HUES64 (cell line): ENCODE data around the gene TMEM209.

ENCODE experiments used
- H3K27ac ChIP-seq: 2 replicates; pipeline ENCODE4 v1.7.0; 2013; ENCODE audit warnings: low read depth, low read length, inconsistent platforms
- H3K27me3 ChIP-seq: 2 replicates; pipeline ENCODE4 v1.6.1; 2013; ENCODE audit warnings: mild to moderate bottlenecking, low read length; ENCODE audit not compliant: insufficient read depth
- H3K36me3 ChIP-seq: 2 replicates; pipeline ENCODE4 v1.6.1; 2013; ENCODE audit warnings: mild to moderate bottlenecking, low read length; ENCODE audit not compliant: insufficient read depth
- H3K4me1 ChIP-seq: 2 replicates; pipeline ENCODE4 v1.6.1; 2013; ENCODE audit warnings: mild to moderate bottlenecking, low read length, moderate library complexity; ENCODE audit not compliant: insufficient read depth
- H3K4me3 ChIP-seq: 2 replicates; pipeline ENCODE4 v1.5.1; 2013; ENCODE audit warnings: mild to moderate bottlenecking, low read length, moderate library complexity
- H3K9ac ChIP-seq: 2 replicates; pipeline ENCODE4 v1.6.1; 2013; ENCODE audit warnings: mild to moderate bottlenecking, low read depth, low read length
- H3K9me3 ChIP-seq: 2 replicates; pipeline ENCODE4 v1.6.1; 2013; ENCODE audit warnings: low read depth, low read length; ENCODE audit not compliant: insufficient read depth
- WGBS: fragments of 150-250, 120-280 bp; methylation state at CpG from one replicate; pipeline ENCODE4 v1.1.7; 2013; ENCODE audit warnings: missing lambda C conversion rate; 5-methylcytosine and 5-hydroxymethylcytosine counted together

Gene TMEM209

GRCh38 chr7:130160455-130160854, 44.8 kb downstream of the TMEM209 start:
- no peak overlapping the region for H3K27ac ChIP-seq
- H3K36me3 ChIP-seq = peaks cover 53% of the 10 kb centered on the region
- H3K4me3 ChIP-seq = no peak overlapping the region
- no peaks in the 10 kb centered on the region for H3K27me3 ChIP-seq
- H3K9me3 ChIP-seq = peaks cover 4% of the 10 kb centered on the region; the same call in 1 of the 2 replicates
- 95% methylated on average over 8 of the region's 8 CpGs for WGBS
- H3K9ac ChIP-seq = no peak overlapping the region
- H3K4me1 ChIP-seq = no peaks in the 10 kb centered on the region

GRCh38 chr7:130160023-130160422, 45.2 kb downstream of the TMEM209 start:
- no peaks in the 10 kb centered on the region for H3K4me1 ChIP-seq
- H3K36me3 ChIP-seq = peaks cover 49% of the 10 kb centered on the region
- H3K4me3 ChIP-seq = no peak overlapping the region
- H3K9ac ChIP-seq = no peak overlapping the region
- H3K27ac ChIP-seq = no peak overlapping the region
- H3K27me3 ChIP-seq = no peaks in the 10 kb centered on the region
- WGBS = 94% methylated on average over 2 of the region's 2 CpGs
- peaks cover 4% of the 10 kb centered on the region; the same call in 1 of the 2 replicates for H3K9me3 ChIP-seq

- Histone ChIP-seq H3K27me3 (no peaks in the 10 kb centered on the region), H3K36me3 (peaks cover 30% of the 10 kb centered on the region), H3K27ac (no peak overlapping the region), H3K4me3 (no peak overlapping the region), H3K4me1 (no peaks in the 10 kb centered on the region), H3K9me3 (peaks cover 4% of the 10 kb centered on the region; the same call in 1 of the 2 replicates), H3K9ac (no peak overlapping the region)
- 96% methylated on average over 7 of the region's 7 CpGs for WGBS
Measured at GRCh38 chr7:130157700-130158099, 47.5 kb downstream of the TMEM209 start.

- H3K4me1 ChIP-seq = no peaks in the 10 kb centered on the region
- peaks cover 17% of the 10 kb centered on the region for H3K36me3 ChIP-seq
- WGBS = 96% methylated on average over 6 of the region's 7 CpGs
- H3K9me3 ChIP-seq = peaks cover 4% of the 10 kb centered on the region; the same call in 1 of the 2 replicates
- H3K9ac ChIP-seq = no peak overlapping the region
- no peaks in the 10 kb centered on the region for H3K27me3 ChIP-seq
- no peak overlapping the region for H3K4me3 ChIP-seq
- H3K27ac ChIP-seq = no peak overlapping the region
Measured at GRCh38 chr7:130156140-130156539, 49.1 kb downstream of the TMEM209 start.

- Histone ChIP-seq H3K4me1 (no peaks in the 10 kb centered on the region), H3K9me3 (peaks cover 4% of the 10 kb centered on the region; the same call in 1 of the 2 replicates), H3K27ac (no peak overlapping the region), H3K27me3 (no peaks in the 10 kb centered on the region), H3K9ac (no peak overlapping the region), H3K4me3 (no peak overlapping the region), H3K36me3 (peaks cover 7% of the 10 kb centered on the region; the same call in 1 of the 2 replicates)
- 87% methylated on average over 31 of the region's 31 CpGs for WGBS
Measured at GRCh38 chr7:130154501-130155317, 50.5 kb downstream of the TMEM209 start.

- Histone ChIP-seq H3K27me3 (no peaks in the 10 kb centered on the region), H3K36me3 (peaks cover 2% of the 10 kb centered on the region; the same call in 1 of the 2 replicates), H3K4me3 (no peak overlapping the region), H3K9ac (no peak overlapping the region), H3K27ac (no peak overlapping the region), H3K9me3 (peaks cover 4% of the 10 kb centered on the region; the same call in 1 of the 2 replicates), H3K4me1 (no peaks in the 10 kb centered on the region)
- 91% methylated on average over 6 of the region's 6 CpGs for WGBS
Measured at GRCh38 chr7:130154131-130154500, 51.1 kb downstream of the TMEM209 start.

GRCh38 chr7:130153211-130153908, 51.8 kb downstream of the TMEM209 start:
- H3K9ac ChIP-seq = no peak overlapping the region
- no peaks in the 10 kb centered on the region for H3K27me3 ChIP-seq
- peaks cover 4% of the 10 kb centered on the region; the same call in 1 of the 2 replicates for H3K9me3 ChIP-seq
- no peak overlapping the region for H3K27ac ChIP-seq
- WGBS = 91% methylated on average over 29 of the region's 29 CpGs
- no peak overlapping the region for H3K4me3 ChIP-seq
- H3K36me3 ChIP-seq = no peaks in the 10 kb centered on the region; the same call in 1 of the 2 replicates
- H3K4me1 ChIP-seq = no peaks in the 10 kb centered on the region

- Histone ChIP-seq H3K27ac (no peak overlapping the region), H3K27me3 (no peaks in the 10 kb centered on the region), H3K36me3 (no peaks in the 10 kb centered on the region; the same call in 1 of the 2 replicates), H3K4me1 (no peaks in the 10 kb centered on the region), H3K9ac (no peak overlapping the region), H3K9me3 (peaks cover 4% of the 10 kb centered on the region; the same call in 1 of the 2 replicates), H3K4me3 (no peak overlapping the region)
- WGBS = 94% methylated on average over 17 of the region's 17 CpGs
Measured at GRCh38 chr7:130152493-130153210, 52.6 kb downstream of the TMEM209 start.

- H3K36me3 ChIP-seq = no peaks in the 10 kb centered on the region
- H3K4me1 ChIP-seq = no peaks in the 10 kb centered on the region
- H3K27ac ChIP-seq = no peak overlapping the region
- peaks cover 4% of the 10 kb centered on the region; the same call in 1 of the 2 replicates for H3K9me3 ChIP-seq
- no peak overlapping the region for H3K9ac ChIP-seq
- no peak overlapping the region for H3K4me3 ChIP-seq
- no peaks in the 10 kb centered on the region for H3K27me3 ChIP-seq
- WGBS = 94% methylated on average over 5 of the region's 5 CpGs
Measured at GRCh38 chr7:130151591-130152492, 53.4 kb downstream of the TMEM209 start.

GRCh38 chr7:130150587-130150986, 54.6 kb downstream of the TMEM209 start:
- Histone ChIP-seq H3K9ac (no peak overlapping the region), H3K27ac (no peak overlapping the region), H3K9me3 (no peaks in the 10 kb centered on the region), H3K4me1 (no peaks in the 10 kb centered on the region), H3K27me3 (no peaks in the 10 kb centered on the region), H3K36me3 (no peaks in the 10 kb centered on the region), H3K4me3 (no peak overlapping the region)
- 82% methylated on average over 11 of the region's 11 CpGs for WGBS
